GM19099 (cell line): ENCODE results near the gene CANT1.

ENCODE experiments used
- POLR2A ChIP-seq: IDR thresholded peaks from 3 replicates; pipeline ENCODE4 v1.6.1; 2011; ENCODE audit warnings: low read depth; ENCODE audit not compliant: insufficient read length; ENCODE audit errors: extremely low read depth

CANT1 gene

GRCh38 chr17:78956254-78956653 is 53.3 kb downstream of the CANT1 start:
- TF ChIP-seq POLR2A, result no peak

GRCh38 chr17:78954684-78955083 is 54.9 kb downstream of the CANT1 start:
- TF ChIP-seq POLR2A, result no peak

- TF ChIP-seq POLR2A, result no peak
These were observed 55.9 kb downstream of the CANT1 start for GRCh38 chr17:78953356-78954350.

- TF ChIP-seq POLR2A, result no peak
These were observed 56.9 kb downstream of the CANT1 start for GRCh38 chr17:78952706-78953105.

GRCh38 chr17:78951967-78952551 is 57.5 kb downstream of the CANT1 start:
- TF ChIP-seq POLR2A, result no peak

GRCh38 chr17:78950870-78951269 is 58.7 kb downstream of the CANT1 start:
- no peak for TF ChIP-seq POLR2A

GRCh38 chr17:78947235-78948149 is 62.1 kb downstream of the CANT1 start:
- TF ChIP-seq POLR2A, result no peak

DNA sequence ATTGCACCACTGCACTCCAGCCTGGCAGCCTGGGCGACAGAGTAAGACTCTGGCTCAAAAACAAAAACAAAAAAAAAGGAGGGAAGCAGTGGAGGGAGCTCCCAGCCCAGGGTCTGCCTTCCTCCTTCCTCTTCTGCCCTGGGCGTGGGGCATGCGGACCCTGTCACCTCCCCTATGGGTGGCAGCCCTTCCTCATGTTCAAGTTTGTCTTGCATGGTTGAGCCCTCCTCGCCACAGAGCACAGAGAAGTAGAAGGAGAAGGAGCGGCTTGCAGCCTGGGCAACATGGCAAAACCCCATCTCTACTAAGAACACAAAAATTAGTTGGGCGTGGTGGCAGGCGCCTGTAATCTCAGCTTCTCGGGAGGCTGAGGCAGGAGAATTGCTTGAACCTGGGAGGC is 62.9 kb downstream of the CANT1 start:
- no peak for TF ChIP-seq POLR2A

DNA sequence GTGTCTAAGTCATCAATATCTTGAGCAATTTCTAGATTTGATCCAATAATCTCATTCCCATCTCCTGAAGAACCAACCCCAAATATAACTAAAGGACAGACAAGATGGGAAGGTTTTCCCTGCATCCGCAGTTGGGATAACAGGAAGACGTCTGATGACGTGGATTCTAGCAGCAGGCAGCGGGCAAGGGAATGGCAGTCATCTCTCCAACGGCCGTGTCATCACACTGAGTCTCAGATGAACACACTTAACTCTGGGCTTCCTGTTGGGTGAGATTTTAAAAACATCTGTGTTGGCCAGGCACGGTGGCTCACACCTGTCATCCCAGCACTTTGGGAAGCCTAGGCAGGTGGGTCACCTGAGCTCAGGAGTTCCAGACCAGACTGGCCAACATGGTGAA is 63.4 kb downstream of the CANT1 start:
- TF ChIP-seq POLR2A, result no peak

- TF ChIP-seq POLR2A, result no peak
These were observed 64.6 kb downstream of the CANT1 start for GRCh38 chr17:78944956-78945355.

GRCh38 chr17:78944026-78944425 is 65.5 kb downstream of the CANT1 start:
- TF ChIP-seq POLR2A, result no peak
